PC-9 (cell line): ENCODE data around the gene HCFC2.

Source experiments
- EZH2 ChIP-seq: fragments of 200-600 bp; sonication (generic); IDR thresholded peaks from 2 replicates; pipeline ENCODE4 v1.8.0; 2017; ENCODE audit warnings: antibody characterized with exemption, low read depth
- TF ChIP-seq, protein P1 (sequence below): fragments of 200-600 bp; sonication (generic); conservative IDR thresholded peaks from 2 replicates; pipeline ENCODE4 v1.6.1; 2017; ENCODE audit warnings: mixed run types, antibody characterized with exemption, mild to moderate bottlenecking, moderate library complexity

DNA sequence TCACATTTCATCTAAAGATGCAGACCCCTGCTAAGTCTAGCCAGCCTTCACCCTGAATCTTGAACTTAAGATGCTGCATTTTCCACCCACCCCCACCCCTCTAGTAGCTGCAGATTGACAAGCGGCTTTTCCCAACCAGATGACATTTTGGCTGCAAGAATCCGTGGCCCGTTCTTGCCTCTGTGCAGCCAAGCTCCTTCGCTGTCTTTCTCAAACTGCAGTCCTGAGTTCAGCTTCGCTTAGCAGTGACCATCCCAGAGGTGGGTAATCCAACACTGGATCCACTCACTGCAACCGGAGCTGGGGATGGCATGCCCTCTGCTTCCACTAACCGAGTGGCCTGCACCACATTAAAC lies 74.4 kb downstream of the HCFC2 start:
- no peak for TF ChIP-seq EZH2
- TF ChIP-seq, protein P1, sequence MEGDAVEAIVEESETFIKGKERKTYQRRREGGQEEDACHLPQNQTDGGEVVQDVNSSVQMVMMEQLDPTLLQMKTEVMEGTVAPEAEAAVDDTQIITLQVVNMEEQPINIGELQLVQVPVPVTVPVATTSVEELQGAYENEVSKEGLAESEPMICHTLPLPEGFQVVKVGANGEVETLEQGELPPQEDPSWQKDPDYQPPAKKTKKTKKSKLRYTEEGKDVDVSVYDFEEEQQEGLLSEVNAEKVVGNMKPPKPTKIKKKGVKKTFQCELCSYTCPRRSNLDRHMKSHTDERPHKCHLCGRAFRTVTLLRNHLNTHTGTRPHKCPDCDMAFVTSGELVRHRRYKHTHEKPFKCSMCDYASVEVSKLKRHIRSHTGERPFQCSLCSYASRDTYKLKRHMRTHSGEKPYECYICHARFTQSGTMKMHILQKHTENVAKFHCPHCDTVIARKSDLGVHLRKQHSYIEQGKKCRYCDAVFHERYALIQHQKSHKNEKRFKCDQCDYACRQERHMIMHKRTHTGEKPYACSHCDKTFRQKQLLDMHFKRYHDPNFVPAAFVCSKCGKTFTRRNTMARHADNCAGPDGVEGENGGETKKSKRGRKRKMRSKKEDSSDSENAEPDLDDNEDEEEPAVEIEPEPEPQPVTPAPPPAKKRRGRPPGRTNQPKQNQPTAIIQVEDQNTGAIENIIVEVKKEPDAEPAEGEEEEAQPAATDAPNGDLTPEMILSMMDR, result no peak
